ENCODE data around the gene SLC8A1.

The SLC8A1 gene

GRCh38 chr2:40261042-40261441, 190.8 kb downstream of the SLC8A1 start:
- no peak for DNase-seq

- no peak for DNase-seq
These were observed 191.5 kb downstream of the SLC8A1 start for GRCh38 chr2:40260437-40260836.

DNA sequence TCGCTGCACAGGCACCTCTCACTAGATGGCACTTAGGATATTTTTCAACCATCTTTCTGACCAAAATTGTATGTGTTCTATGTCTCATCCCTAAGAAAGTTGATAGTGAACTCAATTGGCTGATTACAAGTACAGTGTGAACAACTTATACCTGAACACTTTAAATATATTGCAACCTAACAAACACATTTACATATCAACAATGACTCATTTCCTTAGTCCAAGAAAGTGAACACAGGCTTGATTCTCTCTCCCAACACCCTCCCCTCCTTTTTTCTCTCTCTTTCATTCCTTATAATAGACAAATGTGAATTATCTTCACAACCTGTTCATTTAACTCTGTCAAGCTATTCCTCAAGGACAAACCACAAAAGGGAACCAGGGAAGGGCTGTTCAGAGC, 192.0 kb downstream of the SLC8A1 start:
- no peak for DNase-seq

GRCh38 chr2:40258135-40258457, 193.8 kb downstream of the SLC8A1 start:
- DNase-seq = no peak

DNA sequence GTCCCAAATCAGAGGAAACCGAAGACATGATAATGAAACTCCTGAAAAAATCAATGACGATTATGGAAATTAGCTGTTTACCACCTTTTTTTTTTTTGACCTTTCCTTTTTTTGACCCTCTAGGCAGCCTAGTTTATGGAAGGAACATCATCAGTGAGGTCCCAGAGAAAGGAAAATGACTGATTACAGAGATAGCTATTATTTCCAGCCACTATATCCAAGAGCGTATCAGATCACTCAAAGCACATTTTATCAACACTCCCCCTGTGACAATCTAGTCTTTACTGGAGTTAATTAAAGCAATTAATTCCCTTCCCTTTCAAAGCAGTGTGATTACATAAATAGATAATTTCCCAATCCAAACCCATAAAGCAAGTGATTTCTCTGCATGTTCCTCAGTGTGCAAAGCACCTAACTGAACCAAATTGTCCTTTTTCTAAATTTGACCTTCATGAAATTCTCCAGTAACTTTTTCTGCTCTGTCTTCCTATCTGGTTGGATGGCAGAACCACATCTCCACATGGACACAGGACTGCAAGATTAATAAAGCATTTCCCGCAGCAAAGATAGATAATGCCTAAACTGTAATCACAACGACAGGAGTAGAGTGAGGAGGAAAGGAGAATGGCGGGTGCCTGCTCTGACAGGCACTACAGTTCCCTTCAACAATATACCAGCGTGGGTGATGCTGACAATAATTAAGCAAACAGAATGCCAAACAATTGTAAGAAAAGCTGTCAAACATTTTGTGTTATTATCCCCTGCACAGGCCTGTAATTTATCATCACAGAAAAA, 194.4 kb downstream of the SLC8A1 start:
- no peak for DNase-seq

- DNase-seq = no peak
These were observed 195.2 kb downstream of the SLC8A1 start for GRCh38 chr2:40256649-40257048.

DNA sequence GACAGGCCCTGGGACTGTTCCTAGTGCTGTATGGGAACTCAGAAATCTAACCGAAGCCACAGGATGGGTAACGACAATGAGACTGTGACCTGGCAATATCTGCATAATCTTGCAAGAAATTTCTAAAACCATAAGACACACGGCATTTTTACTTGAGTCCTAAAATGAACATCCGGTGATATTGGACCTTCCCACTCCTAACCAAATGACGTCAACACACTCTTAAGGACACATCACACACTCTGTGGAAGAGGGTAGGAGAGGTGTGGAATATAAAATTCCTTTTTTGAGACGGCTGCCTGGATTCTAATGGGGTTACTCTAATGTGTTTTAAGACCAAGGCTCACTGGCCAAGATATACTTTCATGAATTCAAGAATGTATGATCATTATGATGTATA, 195.9 kb downstream of the SLC8A1 start:
- DNase-seq = no peak

DNA sequence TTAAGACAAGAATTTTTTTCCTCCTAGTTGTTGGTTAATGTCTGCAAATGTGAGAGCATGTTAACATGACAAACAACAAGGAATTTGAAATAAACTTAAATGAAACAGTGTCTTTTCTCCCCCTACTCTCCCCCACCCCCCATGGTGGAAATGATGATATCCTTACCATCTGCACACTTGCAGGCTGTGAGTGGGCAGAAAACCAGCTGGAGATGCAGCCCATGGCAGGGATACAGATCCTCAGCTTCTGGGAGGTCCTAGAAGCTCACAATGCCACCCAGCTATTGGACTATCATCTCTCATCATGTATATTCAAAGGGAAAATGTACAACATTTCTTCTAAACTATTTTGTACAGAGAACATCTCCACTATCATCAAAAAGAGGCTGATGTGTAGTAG, 196.8 kb downstream of the SLC8A1 start:
- no peak for DNase-seq

GRCh38 chr2:40254611-40255010, 197.3 kb downstream of the SLC8A1 start:
- no peak for DNase-seq

- DNase-seq = no peak
These were observed 200.8 kb downstream of the SLC8A1 start for GRCh38 chr2:40251137-40251536.

GRCh38 chr2:40249577-40249976, 202.3 kb downstream of the SLC8A1 start:
- no peak for DNase-seq

DNA sequence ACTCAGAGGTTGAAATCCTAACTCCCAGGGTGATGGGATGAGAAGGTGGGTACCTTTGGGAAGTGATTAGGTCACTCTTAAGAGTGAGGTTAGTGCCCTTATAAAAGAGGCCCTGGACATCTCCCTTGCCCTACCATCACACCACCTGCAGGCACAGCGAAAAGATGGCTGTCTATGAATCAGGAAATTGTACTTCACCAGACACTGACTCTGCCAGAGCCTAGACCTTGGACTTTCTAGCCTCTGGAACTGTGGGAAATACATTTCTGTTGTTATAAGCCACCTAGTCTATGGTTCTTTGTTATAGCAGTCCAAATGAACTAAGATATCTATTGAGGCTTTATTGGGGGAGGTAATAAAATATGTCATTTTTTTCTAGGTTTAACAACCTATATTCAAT, 203.6 kb downstream of the SLC8A1 start:
- no peak for DNase-seq

DNA sequence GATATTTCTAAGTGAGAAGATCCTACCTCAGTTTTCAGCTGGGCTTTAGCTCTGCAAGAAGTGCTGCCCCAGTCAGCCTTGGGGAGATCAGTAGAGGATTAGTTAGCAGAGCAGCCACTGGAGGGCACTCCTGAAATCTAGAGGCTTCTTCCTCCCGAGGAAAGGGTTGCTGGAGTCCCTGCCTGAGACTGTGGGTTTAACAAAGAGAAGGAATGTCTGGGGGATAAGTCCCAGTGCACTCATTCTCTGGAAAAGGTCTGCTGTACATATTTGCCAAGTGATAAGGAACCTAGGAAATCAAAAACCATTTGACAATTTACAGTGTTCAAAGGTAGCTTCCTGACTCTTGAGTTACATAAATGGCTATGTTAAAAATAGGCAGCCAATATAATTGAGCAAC, 207.2 kb downstream of the SLC8A1 start:
- DNase-seq = no peak

- DNase-seq = no peak
These were observed 207.6 kb downstream of the SLC8A1 start for GRCh38 chr2:40244251-40244650.

GRCh38 chr2:40243581-40244187, 208.2 kb downstream of the SLC8A1 start:
- no peak for DNase-seq

GRCh38 chr2:40242315-40242714, 209.6 kb downstream of the SLC8A1 start:
- DNase-seq = no peak

DNA sequence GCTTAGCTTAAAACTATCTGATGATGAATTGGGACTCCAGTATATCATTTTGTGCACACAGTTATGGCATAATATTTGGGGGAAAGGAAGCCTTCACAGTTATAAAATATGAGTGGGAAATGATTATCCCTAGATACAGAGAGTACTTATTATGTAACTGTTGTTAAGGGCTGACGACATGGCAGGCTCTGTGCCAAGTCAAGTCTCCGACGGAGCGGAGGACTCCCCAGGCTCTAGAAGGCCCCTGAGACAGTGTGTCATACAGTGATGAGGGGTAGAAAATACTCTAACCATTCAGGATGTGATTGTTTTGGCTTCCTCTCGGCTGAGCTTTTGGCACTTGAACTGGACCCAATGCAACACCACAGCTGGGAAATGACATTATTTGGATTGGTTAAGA, 211.8 kb downstream of the SLC8A1 start:
- no peak for DNase-seq

DNA sequence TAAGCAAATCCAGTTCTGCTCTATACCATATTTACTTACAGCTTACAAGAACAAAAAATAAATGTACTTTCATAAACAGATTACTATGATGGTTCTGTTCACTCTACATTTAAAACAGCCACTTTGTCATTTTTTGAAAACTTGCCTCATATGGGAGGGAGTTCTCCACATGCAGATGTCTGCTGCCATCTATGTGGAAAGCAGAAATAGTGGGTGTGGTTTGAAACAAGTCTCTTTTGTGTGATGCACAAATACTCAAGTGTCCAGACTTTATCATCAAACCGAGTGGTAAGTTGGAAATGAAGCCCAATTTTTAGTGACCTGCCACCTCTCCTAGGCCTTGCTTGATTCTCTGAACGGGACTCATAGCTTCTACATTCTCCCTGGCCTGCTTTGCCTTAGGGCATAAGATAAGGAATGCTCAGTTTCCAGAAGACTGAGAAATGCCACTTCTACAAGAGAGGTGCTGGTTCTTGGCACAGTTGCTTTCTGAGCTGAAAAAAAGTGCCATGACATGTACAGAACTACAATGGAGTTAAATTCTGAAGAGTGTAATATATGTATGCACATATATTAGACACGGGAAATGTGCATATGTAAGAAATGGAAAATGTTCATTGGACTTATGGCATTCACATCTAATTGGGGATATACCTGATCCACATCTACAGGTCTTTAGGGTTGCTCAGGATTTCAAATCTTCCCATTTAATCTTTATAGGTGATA, 221.0 kb downstream of the SLC8A1 start:
- DNase-seq = no peak

GRCh38 chr2:40230186-40230585, 221.7 kb downstream of the SLC8A1 start:
- DNase-seq = no peak

GRCh38 chr2:40228310-40228709, 223.6 kb downstream of the SLC8A1 start:
- no peak for DNase-seq

- no peak for DNase-seq
These were observed 224.7 kb downstream of the SLC8A1 start for GRCh38 chr2:40227210-40227609.

DNA sequence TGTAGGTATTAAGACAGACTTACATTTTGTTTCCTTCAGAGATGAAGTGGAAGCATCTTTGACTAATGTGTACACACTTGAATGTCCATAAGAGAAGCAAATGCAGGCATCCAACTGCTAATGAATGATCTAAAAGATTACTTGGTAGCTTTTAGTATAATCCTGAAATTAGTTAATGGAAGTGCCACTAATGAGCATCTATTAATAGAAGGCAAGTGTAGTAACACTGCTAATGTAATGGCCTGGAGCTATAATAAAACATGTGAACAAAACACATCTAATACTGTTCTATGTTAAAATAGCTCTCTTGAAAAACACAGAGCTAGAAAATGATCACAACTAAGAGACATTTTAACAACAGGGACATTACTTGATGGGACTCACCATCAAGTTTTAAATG, 225.3 kb downstream of the SLC8A1 start:
- no peak for DNase-seq

GRCh38 chr2:40225670-40226210, 226.2 kb downstream of the SLC8A1 start:
- no peak for DNase-seq

GRCh38 chr2:40224318-40224717, 227.6 kb downstream of the SLC8A1 start:
- DNase-seq = no peak

Data from activated effector memory CD4-positive, alpha-beta T cell treated with Interleukin-2 at 50 U/mL for 16 hours (primary cell).